Neural cell (in vitro differentiated cells): ENCODE data around the gene LEP.

Source experiments
- CTCF ChIP-seq: fragments of 450-650 bp; IDR thresholded peaks from 2 replicates; pipeline ENCODE4 v1.5.1; 2014; ENCODE audit warnings: antibody characterized with exemption, mild to moderate bottlenecking, moderate library complexity; ENCODE audit not compliant: poor library complexity, severe bottlenecking
- EZH2 ChIP-seq: fragments of 200-600, 300-800 bp; shearing (Covaris generic), sonication (generic); IDR thresholded peaks from 2 replicates; pipeline ENCODE4 v1.6.1; 2014; ENCODE audit warnings: antibody characterized with exemption, low read length, borderline replicate concordance, mild to moderate bottlenecking; ENCODE audit not compliant: insufficient read depth, poor library complexity, severe bottlenecking
- MXI1 ChIP-seq: fragments of 450-650 bp; conservative IDR thresholded peaks from 2 replicates; pipeline ENCODE4 v1.6.1; 2014; ENCODE audit warnings: antibody characterized with exemption, mild to moderate bottlenecking; ENCODE audit not compliant: poor library complexity, severe bottlenecking
- SMC3 ChIP-seq: fragments of 450-650 bp; conservative IDR thresholded peaks from 2 replicates; pipeline ENCODE4 v1.6.1; 2014; ENCODE audit warnings: antibody characterized with exemption, mild to moderate bottlenecking, moderate library complexity; ENCODE audit not compliant: poor library complexity

GRCh38 chr7:128211626-128212025, 29.5 kb upstream of the LEP start:
- TF ChIP-seq SMC3 (no peak), CTCF (no peak), MXI1 (no peak), EZH2 (no peak)
